Measurements from ENCODE around the gene DPEP3. TPM values are rescaled to one million over a fixed set of nuclear protein-coding genes. Genes with fewer than 3 reads are reported as not detected.
A peak's percentile ranks its signal among the peaks of the same experiment; 100 is the strongest.

DPEP3 gene
- total RNA-seq, 6 donors from 2014 or later, result 0.15 to 1.0 (median 0.30) TPM; not detected in 2

DNA sequence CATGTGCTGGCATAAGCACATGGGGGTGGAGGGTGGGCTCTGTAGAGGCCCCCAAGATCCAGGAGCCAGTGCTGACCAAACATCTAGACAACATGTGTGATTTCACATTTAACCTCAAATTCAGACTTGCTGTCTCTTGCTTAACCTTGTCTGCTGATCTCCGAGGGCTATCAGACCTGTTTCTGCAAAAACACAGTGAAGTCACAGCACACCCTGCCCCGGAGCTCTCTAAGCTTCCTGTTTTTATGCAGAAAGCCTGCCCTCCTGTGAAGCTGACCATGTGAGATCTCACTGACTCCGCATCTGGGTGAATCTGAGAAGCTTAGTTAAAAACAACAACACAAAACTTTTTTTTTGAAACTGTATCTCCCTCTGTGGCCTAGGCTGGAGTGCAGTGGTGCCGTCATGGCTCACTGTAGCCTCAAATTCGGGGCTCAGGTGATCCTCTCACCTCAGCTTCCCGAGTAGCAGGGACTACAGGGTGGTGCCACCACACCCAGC is 25.5 kb upstream of the DPEP3 start:
- peak overlapping the region; percentile 84 to 92 (median 85) for H3K27ac ChIP-seq
- H3K4me1 ChIP-seq, result peaks cover 10 to 23% (median 18%) of the 10 kb centered on the region in 4 donors
- WGBS, 2 donors, result 33% methylated on average over 6 of the region's 6 CpGs
- no peak overlapping the region for H3K4me3 ChIP-seq
- H3K36me3 ChIP-seq, result no peaks in the 10 kb centered on the region
- H3K9me3 ChIP-seq, result no peaks in the 10 kb centered on the region
- peak; percentile 85 to 90 for ATAC-seq (ENCODE audit: low FRiP score in 2 of 2)
- peak in 1 of 2 donors; percentile 83 for DNase-seq
- TF ChIP-seq EP300 (IDR thresholded peaks at IDR 0.05) (no peak), POLR2AphosphoS5 (IDR thresholded peaks at IDR 0.05) (peak in 1 of 2 donors; percentile 34), POLR2A (IDR thresholded peaks at IDR 0.05) (peak in 1 of 4 donors; percentile 64)
- TF ChIP-seq, protein P1, sequence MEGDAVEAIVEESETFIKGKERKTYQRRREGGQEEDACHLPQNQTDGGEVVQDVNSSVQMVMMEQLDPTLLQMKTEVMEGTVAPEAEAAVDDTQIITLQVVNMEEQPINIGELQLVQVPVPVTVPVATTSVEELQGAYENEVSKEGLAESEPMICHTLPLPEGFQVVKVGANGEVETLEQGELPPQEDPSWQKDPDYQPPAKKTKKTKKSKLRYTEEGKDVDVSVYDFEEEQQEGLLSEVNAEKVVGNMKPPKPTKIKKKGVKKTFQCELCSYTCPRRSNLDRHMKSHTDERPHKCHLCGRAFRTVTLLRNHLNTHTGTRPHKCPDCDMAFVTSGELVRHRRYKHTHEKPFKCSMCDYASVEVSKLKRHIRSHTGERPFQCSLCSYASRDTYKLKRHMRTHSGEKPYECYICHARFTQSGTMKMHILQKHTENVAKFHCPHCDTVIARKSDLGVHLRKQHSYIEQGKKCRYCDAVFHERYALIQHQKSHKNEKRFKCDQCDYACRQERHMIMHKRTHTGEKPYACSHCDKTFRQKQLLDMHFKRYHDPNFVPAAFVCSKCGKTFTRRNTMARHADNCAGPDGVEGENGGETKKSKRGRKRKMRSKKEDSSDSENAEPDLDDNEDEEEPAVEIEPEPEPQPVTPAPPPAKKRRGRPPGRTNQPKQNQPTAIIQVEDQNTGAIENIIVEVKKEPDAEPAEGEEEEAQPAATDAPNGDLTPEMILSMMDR (IDR thresholded peaks at IDR 0.05), result no peak
- H3K27me3 ChIP-seq, result no peaks in the 10 kb centered on the region

DNA sequence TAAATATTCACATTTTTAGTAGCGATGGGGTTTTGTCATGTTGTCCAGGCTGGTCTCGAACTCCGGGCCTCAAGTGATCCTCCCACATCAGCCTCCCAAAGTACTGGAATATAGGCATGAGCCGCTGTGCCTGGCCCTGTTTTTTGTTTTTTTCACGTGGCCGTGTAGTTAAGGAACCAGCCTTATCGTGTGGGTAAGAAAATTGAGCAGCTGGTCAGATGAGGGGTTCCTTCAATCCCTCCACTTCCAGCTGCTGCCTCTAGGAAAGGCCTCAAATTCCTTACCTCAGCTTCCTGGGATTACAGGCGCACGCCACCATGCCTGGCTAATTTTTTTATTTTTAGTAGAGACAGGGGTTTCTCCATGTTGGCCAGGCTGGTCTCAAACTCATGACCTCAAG is 24.9 kb upstream of the DPEP3 start:
- WGBS, 2 donors, result 87 to 88% methylated on average over 9 of the region's 9 CpGs
- Histone ChIP-seq H3K4me3 (no peak overlapping the region), H3K36me3 (no peaks in the 10 kb centered on the region), H3K9me3 (no peaks in the 10 kb centered on the region), H3K27me3 (no peaks in the 10 kb centered on the region), H3K27ac (peak overlapping the region; percentile 84 to 92 (median 85)), H3K4me1 (peaks cover 13 to 30% (median 23%) of the 10 kb centered on the region in 4 donors)
- TF ChIP-seq POLR2A (IDR thresholded peaks at IDR 0.05), result no peak
- TF ChIP-seq, protein P1 (IDR thresholded peaks at IDR 0.05), result no peak
- no peak for TF ChIP-seq EP300 (IDR thresholded peaks at IDR 0.05)
- no peak for TF ChIP-seq POLR2AphosphoS5 (IDR thresholded peaks at IDR 0.05)
- ATAC-seq (ENCODE audit: low FRiP score in 2 of 2), result no peak
- no peak for DNase-seq

DNA sequence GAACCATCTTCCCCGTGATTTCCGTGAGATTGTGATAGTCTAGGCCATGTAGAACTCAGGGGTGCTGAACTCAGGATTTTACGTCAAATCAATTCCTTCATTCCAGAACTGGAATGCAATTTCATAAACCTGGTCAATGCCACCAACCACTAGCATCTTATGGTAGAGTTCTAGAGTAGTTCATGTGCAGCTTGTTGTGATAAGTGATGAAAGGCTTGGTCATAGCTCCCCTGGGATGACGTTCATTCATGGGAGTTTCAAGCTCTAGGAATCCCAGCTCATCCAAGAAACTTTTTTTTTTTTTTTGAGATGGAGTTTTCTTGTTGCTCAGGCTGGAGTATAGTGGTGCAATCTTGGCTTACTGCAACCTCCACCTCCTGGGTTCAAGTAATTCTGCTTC is 22.7 kb upstream of the DPEP3 start:
- Histone ChIP-seq H3K27me3 (no peaks in the 10 kb centered on the region), H3K4me1 (peaks cover 26 to 44% (median 35%) of the 10 kb centered on the region in 4 donors), H3K4me3 (no peak overlapping the region), H3K9me3 (no peaks in the 10 kb centered on the region), H3K27ac (no peak overlapping the region), H3K36me3 (no peaks in the 10 kb centered on the region)
- no peak for DNase-seq
- TF ChIP-seq, protein P1 (IDR thresholded peaks at IDR 0.05), result no peak
- TF ChIP-seq POLR2AphosphoS5 (IDR thresholded peaks at IDR 0.05) (no peak), POLR2A (IDR thresholded peaks at IDR 0.05) (no peak), EP300 (IDR thresholded peaks at IDR 0.05) (no peak)
- ATAC-seq (ENCODE audit: low FRiP score in 2 of 2), result no peak
- 89 to 96% methylated on average over 4 of the region's 4 CpGs for WGBS, 2 donors

DNA sequence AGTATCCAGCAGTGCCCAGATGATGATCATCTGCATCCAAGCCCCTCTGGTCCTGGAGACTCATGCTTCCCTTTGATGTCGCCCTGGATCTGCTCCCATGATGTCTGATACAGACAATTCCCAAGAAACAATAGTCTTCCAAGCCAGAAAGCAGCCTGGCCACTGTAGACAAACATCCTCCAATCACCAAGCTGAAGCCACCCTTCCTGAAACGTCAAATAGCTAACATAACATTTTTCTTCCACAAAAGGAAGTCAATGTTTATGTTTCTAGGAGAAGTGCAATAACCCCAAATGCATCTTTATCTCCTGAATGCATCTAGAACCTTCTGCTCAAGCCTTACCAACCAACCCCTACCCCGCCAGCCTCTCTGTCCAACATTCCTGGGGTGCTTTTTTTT is 20.2 kb upstream of the DPEP3 start:
- 20 to 31% methylated on average over 3 of the region's 3 CpGs for WGBS, 2 donors
- Histone ChIP-seq H3K27me3 (no peaks in the 10 kb centered on the region), H3K36me3 (no peaks in the 10 kb centered on the region), H3K27ac (peak overlapping the region; percentile 84 to 91 (median 85)), H3K9me3 (no peaks in the 10 kb centered on the region), H3K4me3 (peak overlapping the region in 3 of 4 donors; percentile 9 to 39 (median 35)), H3K4me1 (peaks cover 25 to 45% (median 31%) of the 10 kb centered on the region in 4 donors)
- ATAC-seq (ENCODE audit: low FRiP score in 2 of 2), result peak; percentile 48 to 68
- no peak for DNase-seq
- TF ChIP-seq POLR2AphosphoS5 (IDR thresholded peaks at IDR 0.05) (peak; percentile 10 to 29), EP300 (IDR thresholded peaks at IDR 0.05) (peak in 2 of 4 donors; percentile 16 to 17), POLR2A (IDR thresholded peaks at IDR 0.05) (peak in 1 of 4 donors; percentile 39)
- TF ChIP-seq, protein P1 (IDR thresholded peaks at IDR 0.05), result no peak

DNA sequence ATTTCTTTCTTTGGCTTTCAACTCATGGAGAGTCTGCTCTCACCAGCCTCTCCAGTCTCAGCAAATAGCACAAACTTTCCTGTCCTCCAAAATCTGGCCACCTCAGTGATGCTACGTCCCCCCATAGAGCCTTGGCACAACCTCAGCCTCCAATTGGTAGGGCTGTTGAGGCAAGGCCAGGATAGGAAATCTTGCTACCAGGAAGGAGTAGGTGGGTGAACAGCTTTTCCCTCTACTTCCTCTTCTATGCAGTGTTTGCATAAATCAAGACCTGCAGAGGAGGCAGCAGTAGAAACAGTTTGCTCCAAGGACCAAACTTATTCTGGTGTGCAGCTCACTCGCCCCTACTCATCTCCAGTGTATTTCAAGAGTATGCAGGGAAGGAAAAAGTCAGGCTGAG is 19.7 kb upstream of the DPEP3 start:
- no peaks in the 10 kb centered on the region for H3K9me3 ChIP-seq
- H3K4me1 ChIP-seq, result peaks cover 21 to 41% (median 30%) of the 10 kb centered on the region in 4 donors
- H3K27ac ChIP-seq, result peak overlapping the region; percentile 84 to 91 (median 85)
- 27 to 51% methylated on average over 2 of the region's 2 CpGs for WGBS, 2 donors
- peak overlapping the region in 3 of 4 donors; percentile 9 to 39 (median 35) for H3K4me3 ChIP-seq
- no peaks in the 10 kb centered on the region for H3K36me3 ChIP-seq
- DNase-seq (no peak), ATAC-seq (ENCODE audit: low FRiP score in 2 of 2) (peak; percentile 8 to 73)
- TF ChIP-seq, protein P1 (IDR thresholded peaks at IDR 0.05), result no peak
- TF ChIP-seq EP300 (IDR thresholded peaks at IDR 0.05), result no peak
- no peak for TF ChIP-seq POLR2A (IDR thresholded peaks at IDR 0.05)
- TF ChIP-seq POLR2AphosphoS5 (IDR thresholded peaks at IDR 0.05), result no peak
- H3K27me3 ChIP-seq, result no peaks in the 10 kb centered on the region
